Body of pancreas (tissue), 4 donors: ENCODE data around the gene COL6A1.

ENCODE experiments used
- POLR2A ChIP-seq, 3 donors: fragments of 450-650 bp; IDR thresholded peaks; one replicate each; pipeline ENCODE4 v1.6.1; 2016; ENCODE audit warnings: antibody characterized with exemption in 3 of 3, mild to moderate bottlenecking in 2 of 3
- TF ChIP-seq, protein P1 (sequence below), 7 experiments: fragments of 450-650 bp in 4 of 7; fragments of 200-600 bp in 3 of 7; sonication (generic) in 3 of 7; IDR thresholded peaks; one replicate each; pipeline ENCODE4 v1.5.1; 2016 to 2019; ENCODE audit warnings: antibody characterized with exemption in 7 of 7

DNA sequence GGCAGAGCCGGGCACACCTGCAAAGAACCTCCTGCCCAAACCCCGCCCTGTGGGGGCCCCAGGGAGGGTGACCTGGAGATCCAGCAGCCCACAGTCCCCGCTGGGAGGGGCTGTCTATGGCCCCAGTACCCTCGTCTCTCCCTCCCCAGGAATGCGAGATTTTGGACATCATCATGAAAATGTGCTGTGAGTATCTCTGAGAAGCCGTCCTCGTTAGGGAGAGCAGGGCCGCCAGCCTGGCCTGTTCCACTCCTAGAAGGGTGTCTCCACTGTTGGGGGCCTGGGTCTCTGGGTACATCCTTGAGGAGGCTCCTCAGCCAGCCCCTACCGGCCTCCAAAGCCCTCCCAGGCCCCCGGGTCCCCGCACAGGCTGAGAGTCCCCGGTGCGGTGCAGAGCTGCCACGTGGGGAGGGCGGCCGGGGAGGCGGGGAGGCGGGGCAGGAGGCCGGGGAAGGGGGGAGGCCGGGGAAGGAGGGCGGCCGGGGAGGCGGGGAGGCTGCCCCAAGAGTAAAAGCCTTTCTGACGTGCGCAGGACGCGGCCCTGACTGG, 18.7 kb downstream of the COL6A1 start:
- TF ChIP-seq, protein P1, sequence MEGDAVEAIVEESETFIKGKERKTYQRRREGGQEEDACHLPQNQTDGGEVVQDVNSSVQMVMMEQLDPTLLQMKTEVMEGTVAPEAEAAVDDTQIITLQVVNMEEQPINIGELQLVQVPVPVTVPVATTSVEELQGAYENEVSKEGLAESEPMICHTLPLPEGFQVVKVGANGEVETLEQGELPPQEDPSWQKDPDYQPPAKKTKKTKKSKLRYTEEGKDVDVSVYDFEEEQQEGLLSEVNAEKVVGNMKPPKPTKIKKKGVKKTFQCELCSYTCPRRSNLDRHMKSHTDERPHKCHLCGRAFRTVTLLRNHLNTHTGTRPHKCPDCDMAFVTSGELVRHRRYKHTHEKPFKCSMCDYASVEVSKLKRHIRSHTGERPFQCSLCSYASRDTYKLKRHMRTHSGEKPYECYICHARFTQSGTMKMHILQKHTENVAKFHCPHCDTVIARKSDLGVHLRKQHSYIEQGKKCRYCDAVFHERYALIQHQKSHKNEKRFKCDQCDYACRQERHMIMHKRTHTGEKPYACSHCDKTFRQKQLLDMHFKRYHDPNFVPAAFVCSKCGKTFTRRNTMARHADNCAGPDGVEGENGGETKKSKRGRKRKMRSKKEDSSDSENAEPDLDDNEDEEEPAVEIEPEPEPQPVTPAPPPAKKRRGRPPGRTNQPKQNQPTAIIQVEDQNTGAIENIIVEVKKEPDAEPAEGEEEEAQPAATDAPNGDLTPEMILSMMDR (IDR thresholded peaks at IDR 0.05): no peak
- no peak for TF ChIP-seq POLR2A (IDR thresholded peaks at IDR 0.05)
